OCI-M1 (cell line): ENCODE measurements around the gene KRTAP10-12.

Experiments
- DNase-seq: peaks from one replicate; lab custom pipeline; 2025; lab: John Stamatoyannopoulos, UW

Gene KRTAP10-12

GRCh38 chr21:44712203-44713028 is 15.4 kb downstream of the KRTAP10-12 start:
- no peak for DNase-seq

DNA sequence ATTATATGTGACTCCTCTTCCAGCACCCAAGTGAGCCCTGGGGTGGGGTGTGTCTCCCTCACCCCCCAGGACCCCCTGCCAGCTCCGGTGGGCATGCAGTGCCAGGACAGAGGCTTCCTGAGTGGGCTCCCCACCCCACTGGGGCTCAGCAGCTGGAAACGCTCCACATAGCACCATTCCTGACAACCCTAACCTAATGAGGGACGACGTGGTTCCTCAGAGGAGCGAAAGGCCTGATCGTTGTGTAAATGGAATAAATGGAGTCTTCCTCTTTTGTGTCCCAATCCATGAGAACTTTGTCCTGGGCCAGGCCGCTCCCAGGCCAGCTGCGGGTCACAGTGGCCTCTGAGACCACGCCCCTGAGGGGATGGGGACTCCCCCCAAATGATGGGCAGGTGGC is 16.2 kb downstream of the KRTAP10-12 start:
- DNase-seq: no peak

DNA sequence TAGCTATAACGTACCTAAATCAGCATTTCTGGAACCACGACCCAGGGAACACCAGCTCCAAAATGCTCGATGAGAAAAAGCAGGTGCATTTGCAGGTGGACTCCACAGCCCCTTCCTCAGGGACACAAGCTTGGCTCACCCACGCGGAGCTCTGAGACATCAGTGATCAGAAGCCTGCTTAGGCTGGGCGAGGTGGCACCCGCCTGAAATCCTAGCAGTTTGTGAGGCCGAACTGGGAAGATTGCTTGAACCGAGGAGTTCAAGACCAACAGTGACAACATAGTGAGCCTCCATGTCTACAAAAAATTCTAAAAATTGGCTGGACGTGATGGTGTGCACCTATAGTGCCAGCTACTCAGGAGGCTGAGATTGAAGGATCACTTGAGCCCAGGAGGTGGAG is 16.9 kb downstream of the KRTAP10-12 start:
- no peak for DNase-seq

- DNase-seq: no peak
These were observed 17.9 kb downstream of the KRTAP10-12 start for GRCh38 chr21:44714905-44715304.

- DNase-seq: no peak
These were observed 20.0 kb downstream of the KRTAP10-12 start for GRCh38 chr21:44716984-44717383.

DNA sequence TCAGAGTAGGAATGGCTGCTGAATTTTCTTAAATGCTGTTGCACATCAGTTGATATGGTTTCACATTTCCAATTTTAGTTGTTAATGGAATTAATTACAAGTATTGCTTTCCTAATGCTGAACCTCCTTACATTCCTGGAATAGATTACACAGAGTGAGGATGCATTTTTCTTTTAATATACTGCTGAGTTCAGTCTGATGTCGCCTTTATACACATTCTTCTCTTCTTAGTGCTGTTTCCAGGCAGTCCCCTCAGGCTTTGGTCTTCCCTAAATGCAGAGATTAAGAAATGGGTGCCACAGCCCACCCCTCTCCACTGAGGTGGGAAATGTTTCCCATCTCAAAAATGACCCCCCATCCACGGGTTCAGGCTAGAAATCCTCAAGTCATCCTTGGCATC is 21.1 kb downstream of the KRTAP10-12 start:
- DNase-seq: no peak

GRCh38 chr21:44718571-44718970 is 21.6 kb downstream of the KRTAP10-12 start:
- no peak for DNase-seq

- DNase-seq: no peak
These were observed 23.2 kb downstream of the KRTAP10-12 start for GRCh38 chr21:44720170-44720569.

- DNase-seq: no peak
These were observed 25.8 kb downstream of the KRTAP10-12 start for GRCh38 chr21:44722731-44723130.

DNA sequence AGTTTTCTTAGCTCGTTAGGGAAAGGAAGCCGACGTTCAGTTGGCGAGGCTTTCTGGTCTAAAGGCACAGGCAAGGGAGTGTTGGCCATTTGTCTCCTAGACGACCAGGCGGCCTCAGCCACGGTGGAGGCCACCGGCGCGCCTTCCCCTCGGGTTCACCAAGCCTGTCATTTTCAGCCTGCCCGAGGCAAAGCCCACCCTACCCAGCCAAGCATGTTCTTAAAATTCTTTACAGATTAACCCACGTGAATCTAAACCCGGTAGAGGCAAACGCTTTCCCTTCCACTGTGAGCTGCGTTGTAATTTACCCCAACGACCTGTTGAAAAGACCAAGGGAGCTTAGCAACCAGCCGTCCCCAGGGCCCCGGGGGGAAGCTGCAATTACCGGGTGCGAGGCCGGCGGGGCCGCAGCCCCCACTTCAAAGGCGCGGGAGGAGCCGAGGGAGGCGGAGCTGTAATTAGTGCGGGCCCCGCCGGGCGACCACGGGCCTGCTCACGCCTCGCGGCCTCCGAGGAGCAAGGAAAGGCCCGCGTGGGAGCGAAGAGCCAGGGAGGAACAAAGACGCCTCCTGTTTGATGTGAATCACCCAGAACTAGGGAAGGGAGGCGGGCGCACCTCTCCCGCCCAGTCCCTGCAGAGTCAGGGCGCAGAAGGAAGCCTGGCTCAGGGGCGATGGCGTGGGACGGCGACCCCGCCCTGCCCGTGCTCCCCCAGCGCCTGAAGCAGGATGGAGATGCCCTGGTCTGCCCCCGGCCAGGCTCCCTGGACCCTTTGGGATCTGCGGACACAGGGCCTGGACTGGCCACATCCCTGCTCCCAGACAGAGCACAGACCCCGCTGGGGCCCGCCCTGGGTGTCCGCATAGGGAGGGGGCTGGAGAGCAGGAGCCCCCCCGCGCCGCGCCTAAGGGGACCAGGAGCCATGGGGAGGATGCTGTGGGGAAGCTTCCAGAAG is 26.5 kb downstream of the KRTAP10-12 start:
- DNase-seq: no peak

GRCh38 chr21:44724196-44724595 is 27.2 kb downstream of the KRTAP10-12 start:
- DNase-seq: no peak

DNA sequence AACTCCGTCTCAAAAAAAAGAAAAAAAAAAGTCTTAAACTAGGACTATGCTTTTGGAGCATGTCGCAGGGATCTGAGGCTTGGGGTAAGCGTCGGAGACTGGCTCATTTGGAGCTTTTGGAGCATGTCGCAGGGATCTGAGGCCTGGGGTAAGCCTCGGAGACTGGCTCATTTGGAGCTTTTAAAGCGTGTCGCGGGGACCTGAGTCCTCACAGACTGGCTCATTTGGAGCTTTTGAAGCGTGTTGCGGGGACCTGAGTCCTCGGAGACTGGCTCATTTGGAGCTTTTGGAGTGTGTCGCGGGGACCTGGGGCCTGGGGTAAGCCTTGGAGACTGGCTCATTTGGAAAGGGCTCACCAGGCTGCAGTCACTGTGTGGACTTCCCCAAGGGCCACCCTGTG is 28.0 kb downstream of the KRTAP10-12 start:
- DNase-seq: no peak

- DNase-seq: no peak
These were observed 29.9 kb downstream of the KRTAP10-12 start for GRCh38 chr21:44726826-44727225.

DNA sequence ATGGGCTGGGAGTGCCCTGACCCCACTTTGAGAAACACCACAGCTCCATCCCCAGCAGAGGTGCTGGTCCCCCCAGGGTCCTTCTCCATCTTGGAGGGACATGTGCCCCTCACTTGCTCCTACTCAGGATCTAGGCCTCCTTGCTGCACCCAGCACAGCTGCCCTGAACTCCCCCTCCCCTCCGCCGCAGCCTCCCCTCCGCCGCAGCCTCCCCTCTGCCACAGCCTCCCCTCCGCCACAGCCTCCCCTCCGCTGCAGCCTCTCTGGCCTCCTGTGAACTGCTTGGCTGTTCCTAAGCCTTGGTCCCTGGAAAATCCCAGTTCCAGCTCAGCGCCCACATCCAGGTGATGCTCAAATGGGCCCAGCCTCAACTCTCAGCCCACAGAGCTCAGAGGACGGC is 30.3 kb downstream of the KRTAP10-12 start:
- DNase-seq: no peak

DNA sequence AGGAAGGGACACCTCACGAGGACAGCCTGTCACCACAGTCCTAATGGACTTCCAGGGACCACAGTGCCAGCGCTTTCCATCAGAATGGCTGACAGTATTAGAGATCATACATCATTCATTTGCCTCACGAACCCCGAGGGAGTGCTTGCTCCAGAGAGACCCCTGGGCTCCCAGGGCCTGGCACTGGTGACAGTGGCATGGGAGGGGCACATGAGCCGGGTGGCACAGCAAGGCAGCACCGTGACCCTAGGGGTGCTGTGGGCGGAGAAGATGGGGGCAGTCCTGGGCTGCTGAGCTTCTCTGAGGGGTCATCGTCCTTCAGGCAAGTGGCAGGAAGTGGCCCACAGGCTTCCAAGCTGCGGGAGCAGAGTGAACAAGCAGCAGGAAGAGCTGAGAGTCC is 30.8 kb downstream of the KRTAP10-12 start:
- DNase-seq: no peak

GRCh38 chr21:44728716-44729115 is 31.7 kb downstream of the KRTAP10-12 start:
- DNase-seq: no peak

DNA sequence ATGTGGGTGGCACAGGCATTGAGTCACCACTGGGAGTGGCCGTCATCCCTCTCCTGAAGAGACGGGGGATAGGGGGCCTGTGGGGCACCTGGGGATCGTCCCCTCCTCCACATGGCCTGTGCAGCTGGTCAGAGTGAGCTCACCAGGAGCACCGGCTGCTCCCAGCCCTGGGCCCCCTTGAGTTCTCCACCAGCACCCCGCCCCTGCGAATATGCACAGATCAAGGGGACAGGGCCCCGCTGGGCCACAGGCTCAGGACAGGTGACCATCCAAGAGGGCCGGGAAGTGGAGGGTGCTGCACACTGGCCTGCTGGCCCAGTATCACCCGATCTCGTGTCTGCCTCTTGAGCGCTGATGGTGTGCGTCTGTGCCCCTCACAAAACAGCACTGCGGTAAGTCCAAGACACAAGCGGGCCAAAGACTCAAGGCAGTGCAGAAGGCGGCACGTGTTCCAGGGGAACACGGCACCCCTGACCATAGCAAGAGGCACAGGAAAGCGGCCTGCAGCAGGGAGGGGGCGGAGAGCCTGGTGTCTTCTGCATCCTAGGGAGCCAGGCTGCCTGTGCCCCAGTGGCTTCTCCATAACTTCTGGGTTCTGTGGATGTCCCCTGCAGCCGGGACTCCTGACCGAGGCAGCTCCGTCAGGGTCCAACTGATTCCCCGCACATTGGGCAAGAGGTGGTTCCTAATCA is 32.5 kb downstream of the KRTAP10-12 start:
- no peak for DNase-seq

DNA sequence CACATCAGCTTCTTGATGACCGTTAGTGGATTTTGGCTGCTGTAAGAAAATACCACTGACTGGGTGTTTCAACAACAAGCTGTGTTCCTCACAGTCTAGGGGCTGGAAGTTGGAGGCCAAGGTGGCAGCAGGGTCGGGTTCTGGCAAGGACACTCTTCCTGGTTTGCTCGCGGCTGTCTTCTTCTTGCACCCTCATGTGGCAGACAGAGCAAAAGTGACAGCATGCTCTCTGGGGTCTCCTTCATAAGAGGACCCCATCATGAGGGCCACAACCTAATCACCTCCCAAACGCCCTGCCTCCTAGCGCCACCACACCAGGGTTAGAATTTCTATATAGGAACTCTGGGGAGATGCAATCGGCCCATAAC is 33.0 kb downstream of the KRTAP10-12 start:
- DNase-seq: no peak

DNA sequence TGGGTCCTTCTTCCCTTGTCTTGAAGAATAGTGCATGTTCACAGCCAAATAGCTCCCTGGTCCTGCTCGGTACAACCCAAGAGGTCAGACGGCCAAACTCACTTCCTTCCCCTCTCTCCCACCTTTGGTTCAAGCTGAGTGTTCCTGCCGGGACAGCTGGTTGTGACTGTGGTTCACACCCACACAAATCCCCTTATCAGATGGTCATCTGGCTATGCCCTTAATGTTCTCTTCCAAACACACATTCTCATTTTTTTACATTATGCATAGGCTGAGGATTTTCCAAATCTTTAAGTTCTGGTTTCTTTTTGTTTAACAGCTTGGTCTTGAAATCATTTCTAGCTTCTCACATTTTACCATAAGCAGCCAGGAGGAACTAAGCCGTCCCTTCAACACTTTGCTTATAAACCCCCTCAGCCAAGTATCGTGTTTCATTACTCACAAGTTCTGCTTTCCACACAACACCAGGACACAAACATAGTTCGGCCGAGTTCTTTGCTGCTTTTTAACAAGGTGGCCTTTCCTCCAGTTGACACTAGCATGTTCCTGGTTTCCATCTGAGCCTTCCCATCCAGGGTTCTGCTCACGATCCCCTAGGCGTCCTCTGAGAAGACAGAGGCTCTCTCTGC is 34.1 kb downstream of the KRTAP10-12 start:
- peak; percentile 39 for DNase-seq

DNA sequence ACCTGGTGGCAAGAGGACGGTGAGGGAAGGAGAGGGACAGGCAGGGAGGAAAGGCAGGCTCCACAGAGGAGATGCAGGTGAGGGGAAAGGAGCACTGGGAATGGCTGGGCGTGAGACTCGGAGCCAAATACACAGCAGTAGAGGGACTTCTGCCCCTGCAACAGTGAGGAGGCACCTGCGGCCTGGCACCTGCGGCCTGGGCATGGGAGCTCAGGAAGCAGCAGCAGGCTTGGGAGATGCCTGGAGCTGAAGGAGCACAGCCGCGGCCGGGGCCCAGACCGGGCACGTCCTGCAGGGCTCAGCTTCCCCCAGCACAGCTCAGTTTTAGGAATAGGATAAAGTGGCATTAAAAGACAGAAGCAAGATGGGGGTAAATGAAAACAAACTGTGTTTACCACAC is 35.3 kb downstream of the KRTAP10-12 start:
- DNase-seq: no peak

DNA sequence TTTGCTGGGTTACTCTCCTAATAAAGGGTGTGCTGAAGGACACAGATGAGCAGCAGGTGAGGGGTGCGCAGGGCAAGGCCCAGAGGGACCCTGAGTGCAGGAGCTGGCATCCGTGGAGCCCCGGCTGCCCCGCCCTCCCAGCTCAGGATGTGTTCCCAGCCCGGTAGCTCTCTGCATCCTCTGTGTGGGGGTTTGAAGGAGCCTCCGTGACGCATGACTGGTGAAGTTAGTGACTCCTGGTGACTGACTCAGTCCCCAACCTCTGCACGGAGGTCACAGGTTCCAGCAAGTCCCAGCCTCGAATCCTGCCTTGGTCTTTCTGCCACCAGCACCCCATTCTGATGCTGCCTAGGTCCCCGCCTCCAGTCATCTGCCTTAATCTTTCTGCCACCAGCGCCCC is 36.0 kb downstream of the KRTAP10-12 start:
- no peak for DNase-seq
